A549 (cell line): ENCODE results near the gene TWF1. TPM values are rescaled to one million over a fixed set of nuclear protein-coding genes. Genes with fewer than 3 reads are reported as not detected.
A peak's percentile ranks its signal among the peaks of the same experiment; 100 is the strongest.

Experiments used
- ATAC-seq, 2 experiments: fragments of 200-7000 bp in 1 of 2; fragments of >200 bp in 1 of 2; cut with Nextera tagmentation in 1 of 2; cut with Tn5 transposase in 1 of 2; 3 replicates each; pipeline versions ENCODE4 v1.8.0 to v1.9.1; 2018 to 2020; ENCODE audit warnings: mild to moderate bottlenecking in 1 of 2, moderate library complexity in 1 of 2
- CTCF ChIA-PET: fragments of 300-600 bp; sonication (Branson Sonifier 250); formaldehyde crosslinking; extraction: SDS; loops from one replicate; lab custom pipeline; 2021; ENCODE audit warnings: antibody characterized with exemption, inconsistent platforms; lab: Yijun Ruan, JAX
- POLR2A ChIA-PET: fragments of 350-600 bp; formaldehyde crosslinking; extraction: SDS; loops from one replicate; lab custom pipeline; 2021; ENCODE audit warnings: antibody characterized with exemption, inconsistent platforms; lab: Yijun Ruan, JAX
- DNase-seq, 2 experiments: peaks; one replicate each; pipeline versions ENCODE4 v3.0.0 to v3.0.0-alpha.2; 2011 to 2016; ENCODE audit warnings: low read depth in 1 of 2, low spot score in 1 of 2
- FAIRE-seq: peaks from 2 replicates; lab custom pipeline; 2011; peaks lifted over from hg19 to GRCh38; lab: Jason Lieb, UNC
- H3K27ac ChIP-seq, 2 experiments: fragments of >200 bp; sonication (Bioruptor Twin); formaldehyde crosslinking; 3 replicates each; pipeline ENCODE4 v1.5.1; 2016 to 2017
- H3K4me1 ChIP-seq: fragments of >200 bp; sonication (Bioruptor Twin); formaldehyde crosslinking; 3 replicates; pipeline ENCODE4 v1.6.1; 2016
- H3K4me2 ChIP-seq: fragments of >200 bp; sonication (Bioruptor Twin); formaldehyde crosslinking; 3 replicates; pipeline ENCODE4 v1.6.1; 2016
- H3K4me3 ChIP-seq: fragments of >200 bp; sonication (Bioruptor Twin); formaldehyde crosslinking; 3 replicates; pipeline ENCODE4 v1.5.1; 2016
- H3K9me3 ChIP-seq: fragments of >200 bp; sonication (Bioruptor Twin); formaldehyde crosslinking; 3 replicates; pipeline ENCODE4 v1.6.1; 2016
- CEBPB ChIP-seq, 2 experiments: fragments of >200 bp in 1 of 2; sonication (Bioruptor Twin) in 1 of 2; formaldehyde crosslinking in 1 of 2; IDR thresholded peaks; 2 replicates each; pipeline ENCODE4 v1.6.1; 2012 to 2016
- CHD2 ChIP-seq: fragments of 150-350 bp; IDR thresholded peaks from 2 replicates; pipeline ENCODE4 v1.6.1; 2014; ENCODE audit warnings: low read length; ENCODE audit not compliant: partially characterized antibody
- ELK1 ChIP-seq: fragments of 150-350 bp; IDR thresholded peaks from 2 replicates; pipeline ENCODE4 v1.6.1; 2014; ENCODE audit warnings: low read depth, mild to moderate bottlenecking, low read length
- EP300 ChIP-seq, 2 experiments: fragments of >200 bp; sonication (Bioruptor Twin); formaldehyde crosslinking; IDR thresholded peaks; 2 replicates in 1 of 2; 3 replicates in 1 of 2; pipeline ENCODE4 v1.6.1; 2016 to 2017
- FOXS1 ChIP-seq: fragments of 250-450 bp; sonication (Bioruptor Pico); IDR thresholded peaks from 2 replicates; pipeline ENCODE4 v1.5.0; 2020; ENCODE audit warnings: mild to moderate bottlenecking, moderate library complexity
- GATA3 ChIP-seq: IDR thresholded peaks from 2 replicates; pipeline ENCODE4 v1.6.1; 2012; ENCODE audit warnings: borderline replicate concordance
- HES2 ChIP-seq: fragments of >200 bp; sonication (Bioruptor Twin); formaldehyde crosslinking; IDR thresholded peaks from 2 replicates; pipeline ENCODE4 v1.6.1; 2016
- HEYL ChIP-seq: fragments of 250-450 bp; sonication (Bioruptor Pico); IDR thresholded peaks from 2 replicates; pipeline ENCODE4 v1.8.0; 2021; ENCODE audit warnings: mild to moderate bottlenecking, moderate library complexity
- HMGXB4 ChIP-seq: fragments of 250-450 bp; sonication (Bioruptor Pico); IDR thresholded peaks from 2 replicates; pipeline ENCODE4 v1.5.0; 2021; ENCODE audit warnings: mild to moderate bottlenecking, moderate library complexity, borderline replicate concordance
- HOXB13 ChIP-seq: fragments of 250-450 bp; sonication (Bioruptor Pico); IDR thresholded peaks from 2 replicates; pipeline ENCODE4 v1.5.0; 2020; ENCODE audit warnings: low read depth, mild to moderate bottlenecking, moderate library complexity
- JUNB ChIP-seq: fragments of >200 bp; sonication (Bioruptor Twin); formaldehyde crosslinking; IDR thresholded peaks from 2 replicates; pipeline ENCODE4 v1.6.1; 2016
- KDM5A ChIP-seq: fragments of 200-600 bp; sonication (generic); IDR thresholded peaks from 2 replicates; pipeline ENCODE4 v1.6.1; 2016; ENCODE audit warnings: antibody characterized with exemption, mild to moderate bottlenecking
- MAX ChIP-seq: IDR thresholded peaks from 2 replicates; pipeline ENCODE4 v1.6.1; 2012
- NFE2L2 ChIP-seq: fragments of 150-350 bp; conservative IDR thresholded peaks from 2 replicates; pipeline ENCODE4 v1.6.1; 2014; ENCODE audit warnings: low read length
- PHF8 ChIP-seq: fragments of 200-600 bp; sonication (generic); IDR thresholded peaks from 2 replicates; pipeline ENCODE4 v1.6.1; 2016; ENCODE audit warnings: low read depth, mild to moderate bottlenecking, antibody characterized with exemption, moderate library complexity, borderline replicate concordance
- POLR2A ChIP-seq: IDR thresholded peaks from 2 replicates; pipeline ENCODE4 v1.6.1; 2012; ENCODE audit warnings: mild to moderate bottlenecking, low read length
- RCOR1 ChIP-seq: fragments of 150-350 bp; IDR thresholded peaks from 2 replicates; pipeline ENCODE4 v1.6.1; 2014; ENCODE audit warnings: antibody characterized with exemption, low read length, low read depth
- SMC3 ChIP-seq: fragments of >200 bp; sonication (Bioruptor Twin); formaldehyde crosslinking; IDR thresholded peaks from 3 replicates; pipeline ENCODE4 v1.6.1; 2018; ENCODE audit warnings: inconsistent platforms
- TFCP2L1 ChIP-seq: fragments of 250-450 bp; sonication (Bioruptor Pico); IDR thresholded peaks from 2 replicates; pipeline ENCODE4 v1.5.0; 2021; ENCODE audit warnings: mild to moderate bottlenecking
- USF2 ChIP-seq: fragments of 450-650 bp; IDR thresholded peaks from 2 replicates; pipeline ENCODE4 v1.6.1; 2014; ENCODE audit warnings: antibody characterized with exemption
- ZFP36 ChIP-seq: fragments of 450-650 bp; IDR thresholded peaks from 2 replicates; pipeline ENCODE4 v1.6.1; 2014; ENCODE audit warnings: borderline replicate concordance; ENCODE audit not compliant: partially characterized antibody
- ZSCAN20 ChIP-seq: fragments of 250-450 bp; sonication (Bioruptor Pico); IDR thresholded peaks from 2 replicates; pipeline ENCODE4 v1.8.0; 2022; ENCODE audit warnings: mild to moderate bottlenecking, moderate library complexity
- WGBS: methylation state at CpG from one replicate; pipeline ENCODE4 v1.1.6; 2017; ENCODE audit errors: missing lambda C conversion rate; 5-methylcytosine and 5-hydroxymethylcytosine counted together
- polyA plus RNA-seq, 4 experiments: library from polyadenylated mRNA; depleted of rRNA in 3 of 4; stranded (reverse); fragments of >200 nt; fragmentation: RNase III in 1 of 4; extraction: RNeasy Plus Mini Kit Qiagen cat#74134 plus additional on column Dnase treatment in 1 of 4; gene quantifications; 2 replicates in 3 of 4; 3 replicates in 1 of 4; pipeline ENCODE4 v1.2.3, GENCODE V29; 2011 to 2017

Gene TWF1
- polyA plus RNA-seq, 2 of the 4 experiments (the other 2 are of a cell fraction) = 83.1 to 173 TPM

GRCh38 chr12:43835656-43836474 is 29.7 kb upstream of the TWF1 start, which contains the start of gene TMEM117 (continued):
- TF ChIP-seq HMGXB4 (CRISPR knock-in tag) (no peak), HOXB13 (CRISPR knock-in tag) (no peak), CHD2 (no peak), FOXS1 (no peak), POLR2A (peak; percentile 77)

GRCh38 chr12:43835264-43835655 is 29.1 kb upstream of the TWF1 start:
- Histone ChIP-seq H3K4me3 (peak overlapping the region; percentile 59), H3K9me3 (no peaks in the 10 kb centered on the region), H3K27ac (peak overlapping the region; percentile 75 to 98), H3K4me2 (peak overlapping the region; percentile 84), H3K4me1 (peaks cover 10% of the 10 kb centered on the region; the same call in 2 of the 3 replicates)
- peak; percentile 39 to 47 for ATAC-seq
- FAIRE-seq = no peak
- POLR2A ChIA-PET = interaction anchor here (0.9 to 3.2 kb wide), 4 partner anchors 12 to 76 kb away, joined by 3 to 34 read pairs (median 4); partner anchors contain the start of gene TWF1
- CTCF ChIA-PET = interaction anchor here (1.1 to 2.5 kb wide), 3 partner anchors 48 to 76 kb away, joined by 3 to 9 read pairs (median 4); no protein-coding TSS in a partner anchor
- peak in 1 of 2 experiments; percentile 29 for DNase-seq
- TF ChIP-seq ZFP36 = no peak
- no peak for TF ChIP-seq EP300 (IDR thresholded peaks at IDR 0.05)
- TF ChIP-seq MAX = no peak
- TF ChIP-seq GATA3 = no peak
- TF ChIP-seq TFCP2L1 = no peak
- no peak for TF ChIP-seq RCOR1
- TF ChIP-seq ELK1 = no peak
- no peak for TF ChIP-seq SMC3
- no peak for TF ChIP-seq NFE2L2
- TF ChIP-seq JUNB = no peak
- TF ChIP-seq USF2 = no peak
- TF ChIP-seq HOXB13 (CRISPR knock-in tag) = no peak
- TF ChIP-seq HEYL = no peak
- no peak for TF ChIP-seq KDM5A
- TF ChIP-seq PHF8 = no peak
- no peak for TF ChIP-seq HES2
- TF ChIP-seq ZSCAN20 (CRISPR knock-in tag) = no peak
- TF ChIP-seq CEBPB (IDR thresholded peaks at IDR 0.05) = no peak
- 45% methylated on average over 6 of the region's 6 CpGs for WGBS
